ENCODE results near the gene ANP32B.

DNA sequence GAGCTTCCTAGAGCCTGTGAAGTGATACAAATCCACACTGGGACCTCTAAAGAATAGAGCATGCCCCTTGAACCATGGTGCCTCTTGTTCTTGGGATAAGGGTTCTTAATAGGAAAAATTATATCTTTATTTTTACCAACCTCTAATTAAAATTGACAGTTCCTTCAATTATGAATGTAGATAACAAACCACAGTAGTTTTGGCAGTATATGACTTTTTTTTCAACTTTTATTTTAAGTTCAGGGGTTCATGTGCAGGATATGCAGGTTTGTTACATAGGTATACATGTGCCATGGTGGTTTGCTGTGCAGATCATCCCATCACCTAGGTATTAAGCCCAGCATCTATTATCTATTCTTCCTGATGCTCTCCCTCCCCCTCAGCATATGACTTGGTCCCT is 46.1 kb upstream of the ANP32B start:
- TF ChIP-seq, protein P1, sequence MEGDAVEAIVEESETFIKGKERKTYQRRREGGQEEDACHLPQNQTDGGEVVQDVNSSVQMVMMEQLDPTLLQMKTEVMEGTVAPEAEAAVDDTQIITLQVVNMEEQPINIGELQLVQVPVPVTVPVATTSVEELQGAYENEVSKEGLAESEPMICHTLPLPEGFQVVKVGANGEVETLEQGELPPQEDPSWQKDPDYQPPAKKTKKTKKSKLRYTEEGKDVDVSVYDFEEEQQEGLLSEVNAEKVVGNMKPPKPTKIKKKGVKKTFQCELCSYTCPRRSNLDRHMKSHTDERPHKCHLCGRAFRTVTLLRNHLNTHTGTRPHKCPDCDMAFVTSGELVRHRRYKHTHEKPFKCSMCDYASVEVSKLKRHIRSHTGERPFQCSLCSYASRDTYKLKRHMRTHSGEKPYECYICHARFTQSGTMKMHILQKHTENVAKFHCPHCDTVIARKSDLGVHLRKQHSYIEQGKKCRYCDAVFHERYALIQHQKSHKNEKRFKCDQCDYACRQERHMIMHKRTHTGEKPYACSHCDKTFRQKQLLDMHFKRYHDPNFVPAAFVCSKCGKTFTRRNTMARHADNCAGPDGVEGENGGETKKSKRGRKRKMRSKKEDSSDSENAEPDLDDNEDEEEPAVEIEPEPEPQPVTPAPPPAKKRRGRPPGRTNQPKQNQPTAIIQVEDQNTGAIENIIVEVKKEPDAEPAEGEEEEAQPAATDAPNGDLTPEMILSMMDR (IDR thresholded peaks at IDR 0.05; ENCODE audit: poor library complexity), result no peak
- no peak for TF ChIP-seq EZH2 (IDR thresholded peaks at IDR 0.05; ENCODE audit: borderline replicate concordance)
- no peak for TF ChIP-seq EZH2phosphoT487 (IDR thresholded peaks at IDR 0.05; ENCODE audit: low read depth, severe bottlenecking, unreplicated experiment)

All from hepatocyte (in vitro differentiated cells).